CD4-positive, alpha-beta T cell (primary cell): ENCODE data around the gene RPTOR. TPM values are rescaled to one million over a fixed set of nuclear protein-coding genes. Genes with fewer than 3 reads are reported as not detected.
A peak's percentile ranks its signal among the peaks of the same experiment; 100 is the strongest.

Source experiments
- ATAC-seq: fragments of 200-7000 bp; cut with Tn5 transposase; one replicate; pipeline ENCODE4 v1.10.0; 2022; ENCODE audit warnings: mild to moderate bottlenecking; ENCODE audit not compliant: poor library complexity
- CTCF ChIA-PET: fragments of 350-600 bp; sonication (Branson Sonifier 250); formaldehyde crosslinking; loops from one replicate; lab custom pipeline; 2021; ENCODE audit warnings: antibody characterized with exemption, inconsistent platforms; lab: Charles Lee
- POLR2A ChIA-PET: fragments of 350-600 bp; sonication (Branson Sonifier 250); formaldehyde crosslinking; loops from one replicate; lab custom pipeline; 2021; ENCODE audit warnings: antibody characterized with exemption, inconsistent platforms; lab: Charles Lee
- DNase-seq, 14 experiments: peaks; one replicate each; pipeline ENCODE4 v3.0.0-alpha.2; 2013 to 2020; ENCODE audit warnings: mixed read lengths in 2 of 14
- H3K27ac ChIP-seq, 2 donors: one replicate each; pipeline versions ENCODE4 v1.5.1 to v1.7.0; 2013; ENCODE audit warnings: low read length in 2 of 2, low read depth in 1 of 2, mild to moderate bottlenecking in 1 of 2
- H3K27me3 ChIP-seq, 2 experiments: 1 replicate in 1 of 2; 2 replicates in 1 of 2; pipeline versions ENCODE4 v1.6.1 to v1.7.0; 2013; ENCODE audit warnings: low read length in 2 of 2, control low read depth in 1 of 2, mild to moderate bottlenecking in 1 of 2, moderate library complexity in 1 of 2; ENCODE audit not compliant: insufficient read depth in 2 of 2, control insufficient read depth in 1 of 2
- H3K36me3 ChIP-seq: one replicate; pipeline ENCODE4 v1.6.1; 2013; ENCODE audit warnings: low read length, control low read depth; ENCODE audit not compliant: insufficient read depth
- H3K4me1 ChIP-seq: one replicate; pipeline ENCODE4 v1.6.1; 2013; ENCODE audit warnings: low read length, control low read depth; ENCODE audit not compliant: insufficient read depth
- H3K4me3 ChIP-seq: one replicate; pipeline ENCODE4 v1.5.1; 2013; ENCODE audit warnings: mild to moderate bottlenecking, low read length, moderate library complexity
- H3K9me3 ChIP-seq, 2 experiments: 1 replicate in 1 of 2; 2 replicates in 1 of 2; pipeline versions ENCODE4 v1.6.1 to v1.7.0; 2013; ENCODE audit warnings: low read length in 2 of 2, mild to moderate bottlenecking in 2 of 2, control low read depth in 1 of 2, moderate library complexity in 1 of 2; ENCODE audit not compliant: control insufficient read depth in 1 of 2, insufficient read depth in 1 of 2
- H3K27ac Mint-ChIP-seq: one replicate; pipeline ENCODE4 v1.8.0; 2020; ENCODE audit warnings: mixed read lengths
- H3K27me3 Mint-ChIP-seq: one replicate; pipeline ENCODE4 v1.8.0; 2021; ENCODE audit warnings: mixed read lengths
- H3K36me3 Mint-ChIP-seq: one replicate; pipeline ENCODE4 v1.8.0; 2021; ENCODE audit warnings: low read depth, mixed read lengths
- H3K4me1 Mint-ChIP-seq: one replicate; pipeline ENCODE4 v1.8.0; 2021; ENCODE audit warnings: low read depth, mixed read lengths
- H3K4me3 Mint-ChIP-seq: one replicate; pipeline ENCODE4 v1.8.0; 2020; ENCODE audit warnings: mild to moderate bottlenecking, mixed read lengths
- H3K9me3 Mint-ChIP-seq: one replicate; pipeline ENCODE4 v1.8.0; 2020; ENCODE audit warnings: mixed read lengths
- CTCF ChIP-seq: fragments of 200-600 bp; IDR thresholded peaks from one replicate; pipeline ENCODE4 v1.8.0; 2022; ENCODE audit warnings: antibody characterized with exemption, mild to moderate bottlenecking
- intact Hi-C, 2 experiments: fragments of 100-400 bp; cut with DNase I in 1 of 2; cut with micrococcal nuclease in 1 of 2; formaldehyde crosslinking; loops; one replicate each; pipeline versions ENCODE4 v1.15.1 to v1.9.0; 2023 to 2025; cut with DNase I, micrococcal nuclease
- total RNA-seq, 174 experiments: library from RNA in 2 of 174; stranded (reverse) in 2 of 174; gene quantifications; one replicate each; pipeline ENCODE4 v1.2.3 and lab custom pipeline; 2021 to 2026

The RPTOR gene
- total RNA-seq, 2 experiments from 2014 or later = 45.0 to 47.1 TPM

GRCh38 chr17:80782536-80783427 is 238.1 kb downstream of the RPTOR start:
- H3K27ac ChIP-seq = peak overlapping the region; percentile 73 to 75
- Mint-ChIP-seq H3K4me3 (peak overlapping the region; percentile 82), H3K27ac (peak overlapping the region; percentile 85), H3K36me3 (peaks cover 11% of the 10 kb centered on the region), H3K9me3 (no peaks in the 10 kb centered on the region), H3K27me3 (no peaks in the 10 kb centered on the region), H3K4me1 (peaks cover 77% of the 10 kb centered on the region)
- peak; percentile 91 for ATAC-seq
- peaks cover 14% of the 10 kb centered on the region for H3K36me3 ChIP-seq
- intact Hi-C loops = loop anchor here (1.0 to 10.0 kb wide), 6 partner anchors 9 to 120 kb away; no protein-coding TSS in a partner anchor
- POLR2A ChIA-PET = interaction anchor here (0.7 to 4.4 kb wide), 14 partner anchors 8 to 328 kb away, joined by 3 to 57 read pairs (median 4); no protein-coding TSS in a partner anchor
- no peaks in the 10 kb centered on the region for H3K9me3 ChIP-seq
- CTCF ChIA-PET = interaction anchor here (0.6 kb wide), 1 partner anchor 49 kb away, joined by 3 read pairs; no protein-coding TSS in a partner anchor
- H3K4me1 ChIP-seq = peaks cover 71% of the 10 kb centered on the region
- no peaks in the 10 kb centered on the region for H3K27me3 ChIP-seq
- peak overlapping the region; percentile 29 for H3K4me3 ChIP-seq
- no peak for TF ChIP-seq CTCF
- peak in 12 of 14 experiments; percentile 40 to 79 (median 59) for DNase-seq

- no peak for ATAC-seq
- CTCF ChIA-PET = interaction anchor here (0.7 kb wide), 1 partner anchor 13 kb away, joined by 3 read pairs; no protein-coding TSS in a partner anchor
- TF ChIP-seq CTCF = no peak
- H3K27me3 Mint-ChIP-seq = no peaks in the 10 kb centered on the region
- H3K4me3 ChIP-seq = no peak overlapping the region
- H3K36me3 ChIP-seq = peaks cover 13% of the 10 kb centered on the region
- H3K27ac ChIP-seq = peak overlapping the region in 1 of 2 donors; percentile 73
- peaks cover 6% of the 10 kb centered on the region for H3K36me3 Mint-ChIP-seq
- H3K4me1 Mint-ChIP-seq = peaks cover 78% of the 10 kb centered on the region
- peaks cover 78% of the 10 kb centered on the region for H3K4me1 ChIP-seq
- H3K9me3 ChIP-seq = no peaks in the 10 kb centered on the region
- peak overlapping the region; percentile 82 for H3K4me3 Mint-ChIP-seq
- H3K9me3 Mint-ChIP-seq = peaks cover 2% of the 10 kb centered on the region
- no peaks in the 10 kb centered on the region for H3K27me3 ChIP-seq
- POLR2A ChIA-PET = interaction anchor here (0.7 to 4.4 kb wide), 8 partner anchors 8 to 120 kb away, joined by 3 to 57 read pairs (median 6); no protein-coding TSS in a partner anchor
- intact Hi-C loops = loop anchor here (1.0 to 10.0 kb wide), 6 partner anchors 8 to 121 kb away; no protein-coding TSS in a partner anchor
- DNase-seq = no peak
- peak overlapping the region; percentile 85 for H3K27ac Mint-ChIP-seq
These were observed 238.8 kb downstream of the RPTOR start for GRCh38 chr17:80783486-80783885.

DNA sequence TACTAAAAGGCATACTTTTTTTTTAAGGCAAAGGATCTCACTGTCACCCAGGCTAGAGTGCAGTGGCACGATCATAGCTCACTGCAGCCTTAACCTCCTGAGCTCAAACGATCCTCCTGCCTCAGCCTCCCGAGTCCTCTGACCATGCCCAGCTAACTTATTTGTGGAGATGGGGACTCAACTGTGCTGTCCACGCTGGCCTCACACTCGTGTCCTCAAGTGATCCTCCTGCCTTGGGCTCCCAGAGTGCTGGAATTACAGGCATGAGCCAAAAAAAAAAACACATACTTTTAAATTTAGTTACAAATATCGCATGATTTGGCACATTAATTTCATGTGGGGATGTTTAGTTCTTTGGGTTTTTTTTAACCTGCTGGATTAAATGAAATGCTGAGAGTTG is 239.3 kb downstream of the RPTOR start:
- intact Hi-C loops = loop anchor here (1.0 to 10.0 kb wide), 6 partner anchors 7 to 122 kb away; no protein-coding TSS in a partner anchor
- Mint-ChIP-seq H3K9me3 (peaks cover 2% of the 10 kb centered on the region), H3K4me3 (peak overlapping the region; percentile 82), H3K27me3 (no peaks in the 10 kb centered on the region), H3K4me1 (peaks cover 83% of the 10 kb centered on the region), H3K27ac (peak overlapping the region; percentile 85), H3K36me3 (peaks cover 4% of the 10 kb centered on the region)
- no peaks in the 10 kb centered on the region for H3K27me3 ChIP-seq
- peaks cover 78% of the 10 kb centered on the region for H3K4me1 ChIP-seq
- no peaks in the 10 kb centered on the region for H3K9me3 ChIP-seq
- CTCF ChIA-PET = interaction anchor here (0.7 to 1.8 kb wide), 2 partner anchors 13 to 21 kb away, joined by 3 to 7 read pairs; no protein-coding TSS in a partner anchor
- TF ChIP-seq CTCF = no peak
- DNase-seq = no peak
- peak overlapping the region in 1 of 2 donors; percentile 73 for H3K27ac ChIP-seq
- POLR2A ChIA-PET = interaction anchor here (0.6 to 4.4 kb wide), 7 partner anchors 7 to 81 kb away, joined by 3 to 57 read pairs (median 7); no protein-coding TSS in a partner anchor
- no peak overlapping the region for H3K4me3 ChIP-seq
- no peak for ATAC-seq
- peaks cover 8% of the 10 kb centered on the region for H3K36me3 ChIP-seq
